ENCODE measurements around the gene RGSL1. TPM values are rescaled to one million over a fixed set of nuclear protein-coding genes. Genes with fewer than 3 reads are reported as not detected.

RGSL1 gene
- total RNA-seq, 4 donors from 2014 or later, result 0.42 to 0.61 TPM; not detected in 2

- Histone ChIP-seq H3K9me3 (peaks cover 0 to 9% (median 6%) of the 10 kb centered on the region in 3 donors), H3K36me3 (no peaks in the 10 kb centered on the region), H3K27me3 (peaks cover 0 to 52% (median 0%) of the 10 kb centered on the region in 4 donors), H3K4me1 (no peaks in the 10 kb centered on the region), H3K27ac (no peak overlapping the region), H3K4me3 (no peak overlapping the region)
- WGBS, 2 donors, result 52 to 74% methylated on average over 3 of the region's 3 CpGs
- TF ChIP-seq, protein P1, sequence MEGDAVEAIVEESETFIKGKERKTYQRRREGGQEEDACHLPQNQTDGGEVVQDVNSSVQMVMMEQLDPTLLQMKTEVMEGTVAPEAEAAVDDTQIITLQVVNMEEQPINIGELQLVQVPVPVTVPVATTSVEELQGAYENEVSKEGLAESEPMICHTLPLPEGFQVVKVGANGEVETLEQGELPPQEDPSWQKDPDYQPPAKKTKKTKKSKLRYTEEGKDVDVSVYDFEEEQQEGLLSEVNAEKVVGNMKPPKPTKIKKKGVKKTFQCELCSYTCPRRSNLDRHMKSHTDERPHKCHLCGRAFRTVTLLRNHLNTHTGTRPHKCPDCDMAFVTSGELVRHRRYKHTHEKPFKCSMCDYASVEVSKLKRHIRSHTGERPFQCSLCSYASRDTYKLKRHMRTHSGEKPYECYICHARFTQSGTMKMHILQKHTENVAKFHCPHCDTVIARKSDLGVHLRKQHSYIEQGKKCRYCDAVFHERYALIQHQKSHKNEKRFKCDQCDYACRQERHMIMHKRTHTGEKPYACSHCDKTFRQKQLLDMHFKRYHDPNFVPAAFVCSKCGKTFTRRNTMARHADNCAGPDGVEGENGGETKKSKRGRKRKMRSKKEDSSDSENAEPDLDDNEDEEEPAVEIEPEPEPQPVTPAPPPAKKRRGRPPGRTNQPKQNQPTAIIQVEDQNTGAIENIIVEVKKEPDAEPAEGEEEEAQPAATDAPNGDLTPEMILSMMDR (IDR thresholded peaks at IDR 0.05), result no peak
- intact Hi-C loops (cut with DNase I), result no loop called here
- DNase-seq, result no peak
These were observed 42.2 kb upstream of the RGSL1 start for GRCh38 chr1:182407724-182408123.

DNA sequence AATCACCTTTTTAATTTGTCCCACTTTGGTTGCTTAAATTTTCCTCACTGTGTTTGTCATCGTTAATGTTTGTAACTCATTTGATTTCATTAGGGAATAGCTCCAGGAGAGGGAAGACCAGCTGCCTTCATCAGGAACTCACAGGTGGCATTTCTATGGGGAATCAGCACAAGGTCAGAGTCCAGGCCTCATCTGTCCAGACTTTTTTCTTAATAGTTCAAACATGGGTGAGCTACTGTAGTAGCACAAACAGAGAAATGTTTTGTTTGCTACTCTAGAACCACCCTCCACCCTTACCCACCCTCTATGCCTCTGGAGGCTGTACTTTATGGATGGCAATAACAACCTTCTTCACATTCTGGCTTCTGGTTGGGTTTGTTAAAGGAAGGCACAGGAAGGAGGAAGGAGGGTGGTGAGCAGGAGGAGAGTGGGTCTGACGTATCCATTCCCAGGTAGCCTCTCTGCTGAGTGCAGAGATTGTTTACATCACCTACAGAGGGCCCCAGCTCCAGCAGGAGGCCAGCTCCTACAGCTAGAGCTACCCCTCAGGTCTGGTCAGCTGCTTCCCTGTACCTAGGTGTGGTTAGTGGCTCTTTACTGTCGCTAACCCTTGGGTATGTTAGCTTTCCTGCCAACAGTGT lies 41.4 kb upstream of the RGSL1 start:
- intact Hi-C loops (cut with DNase I), result no loop called here
- Histone ChIP-seq H3K9me3 (peaks cover 0 to 9% (median 6%) of the 10 kb centered on the region in 3 donors), H3K36me3 (no peaks in the 10 kb centered on the region), H3K4me3 (no peak overlapping the region), H3K27ac (no peak overlapping the region), H3K4me1 (no peaks in the 10 kb centered on the region), H3K27me3 (peaks cover 0 to 58% (median 0%) of the 10 kb centered on the region in 4 donors)
- 49 to 57% methylated on average over 3 of the region's 3 CpGs for WGBS, 2 donors
- TF ChIP-seq POLR2A (IDR thresholded peaks at IDR 0.05), result no peak
- TF ChIP-seq, protein P1 (IDR thresholded peaks at IDR 0.05), result no peak
- no peak for DNase-seq

GRCh38 chr1:182410138-182410537 lies 39.8 kb upstream of the RGSL1 start:
- WGBS, 2 donors, result 51 to 67% methylated on average over 4 of the region's 4 CpGs
- intact Hi-C loops (cut with DNase I), result no loop called here
- Histone ChIP-seq H3K27ac (no peak overlapping the region), H3K9me3 (peaks cover 0 to 9% (median 6%) of the 10 kb centered on the region in 3 donors), H3K36me3 (no peaks in the 10 kb centered on the region), H3K4me1 (no peaks in the 10 kb centered on the region), H3K4me3 (no peak overlapping the region), H3K27me3 (peaks cover 0 to 68% (median 0%) of the 10 kb centered on the region in 4 donors)
- no peak for DNase-seq
- TF ChIP-seq POLR2A (IDR thresholded peaks at IDR 0.05), result no peak
- TF ChIP-seq, protein P1 (IDR thresholded peaks at IDR 0.05), result no peak

- WGBS, 2 donors, result 23 to 63% methylated on average over 1 of the region's 1 CpG
These were observed 39.2 kb upstream of the RGSL1 start for GRCh38 chr1:182410620-182411273.

GRCh38 chr1:182413486-182413885 lies 36.5 kb upstream of the RGSL1 start:
- no peaks in the 10 kb centered on the region for H3K4me1 ChIP-seq
- intact Hi-C loops (cut with DNase I), result no loop called here
- WGBS, 2 donors, result 68 to 73% methylated on average over 3 of the region's 3 CpGs
- no peak for DNase-seq
- H3K9me3 ChIP-seq, result no peaks in the 10 kb centered on the region
- no peaks in the 10 kb centered on the region for H3K36me3 ChIP-seq
- H3K4me3 ChIP-seq, result no peak overlapping the region
- no peak for TF ChIP-seq POLR2A (IDR thresholded peaks at IDR 0.05)
- TF ChIP-seq, protein P1 (IDR thresholded peaks at IDR 0.05), result no peak
- H3K27me3 ChIP-seq, result peaks cover 0 to 50% (median 0%) of the 10 kb centered on the region in 4 donors
- no peak overlapping the region for H3K27ac ChIP-seq

More at GRCh38 chr1:182410620-182411273, 39.2 kb upstream of the RGSL1 start:
- Histone ChIP-seq H3K9me3 (peaks cover 0 to 2% (median under 1%) of the 10 kb centered on the region in 3 donors), H3K4me1 (no peaks in the 10 kb centered on the region), H3K36me3 (no peaks in the 10 kb centered on the region), H3K27me3 (peaks cover 0 to 68% (median 0%) of the 10 kb centered on the region in 4 donors), H3K4me3 (no peak overlapping the region), H3K27ac (no peak overlapping the region)
- intact Hi-C loops (cut with DNase I), result no loop called here
- TF ChIP-seq, protein P1 (IDR thresholded peaks at IDR 0.05), result no peak
- TF ChIP-seq POLR2A (IDR thresholded peaks at IDR 0.05), result no peak
- DNase-seq, result no peak
